SK-N-SH treated with all-trans-retinoic acid at 6 μM for 48 hours (cell line): ENCODE measurements around the gene BRCA2.

Experiments
- ATAC-seq: fragments of 200-7000 bp; cut with Tn5 transposase; 3 replicates; pipeline ENCODE4 v1.9.1; 2020; ENCODE audit warnings: mild to moderate bottlenecking, moderate library complexity
- ARNTL ChIP-seq: fragments of 450-650 bp; formaldehyde crosslinking; IDR thresholded peaks from 2 replicates; pipeline ENCODE4 v1.5.0; 2020; ENCODE audit warnings: low read depth, mild to moderate bottlenecking, moderate library complexity, borderline replicate concordance
- BACH2 ChIP-seq: fragments of 250-450 bp; sonication (Bioruptor Pico); IDR thresholded peaks from 2 replicates; pipeline ENCODE4 v1.9.0; 2021; ENCODE audit warnings: mild to moderate bottlenecking, borderline replicate concordance
- CREB5 ChIP-seq: fragments of 250-450 bp; sonication (Bioruptor Pico); IDR thresholded peaks from 2 replicates; pipeline ENCODE4 v1.5.1; 2020; ENCODE audit warnings: low read depth, mild to moderate bottlenecking, moderate library complexity
- CSDC2 ChIP-seq: fragments of 250-450 bp; sonication (Bioruptor Pico); IDR thresholded peaks from 2 replicates; pipeline ENCODE4 v1.5.0; 2020; ENCODE audit warnings: mild to moderate bottlenecking, moderate library complexity
- ESRRG ChIP-seq: fragments of 250-450 bp; sonication (Bioruptor Pico); IDR thresholded peaks from 2 replicates; pipeline ENCODE4 v1.6.1; 2021; ENCODE audit warnings: mild to moderate bottlenecking
- OSR1 ChIP-seq: fragments of 250-450 bp; sonication (Bioruptor Pico); IDR thresholded peaks from 2 replicates; pipeline ENCODE4 v1.8.0; 2022; ENCODE audit warnings: moderate library complexity, mild to moderate bottlenecking, inconsistent platforms
- PPARA ChIP-seq: fragments of 250-450 bp; sonication (Bioruptor Pico); IDR thresholded peaks from 2 replicates; pipeline ENCODE4 v1.5.0; 2020; ENCODE audit warnings: mild to moderate bottlenecking, borderline replicate concordance
- RARB ChIP-seq: fragments of 250-450 bp; sonication (Bioruptor Pico); IDR thresholded peaks from 2 replicates; pipeline ENCODE4 v1.8.0; 2021; ENCODE audit warnings: mild to moderate bottlenecking, moderate library complexity
- SNAI2 ChIP-seq: fragments of 250-450 bp; sonication (Bioruptor Pico); IDR thresholded peaks from 2 replicates; pipeline ENCODE4 v1.5.0; 2020; ENCODE audit warnings: mild to moderate bottlenecking, moderate library complexity
- TCF4 ChIP-seq: fragments of 250-450 bp; sonication (Bioruptor Pico); IDR thresholded peaks from 2 replicates; pipeline ENCODE4 v1.8.0; 2021; ENCODE audit warnings: mild to moderate bottlenecking, moderate library complexity, borderline replicate concordance
- TOX ChIP-seq: fragments of 250-450 bp; sonication (Bioruptor Pico); IDR thresholded peaks from 2 replicates; pipeline ENCODE4 v1.8.0; 2021; ENCODE audit warnings: mild to moderate bottlenecking, moderate library complexity, borderline replicate concordance
- ZC3H10 ChIP-seq: fragments of 250-450 bp; sonication (Bioruptor Pico); IDR thresholded peaks from 2 replicates; pipeline ENCODE4 v1.5.1; 2021; ENCODE audit warnings: mild to moderate bottlenecking, moderate library complexity
- ZFP3 ChIP-seq: fragments of 250-450 bp; sonication (Bioruptor Pico); IDR thresholded peaks from 2 replicates; pipeline ENCODE4 v1.5.0; 2020; ENCODE audit warnings: mild to moderate bottlenecking, moderate library complexity
- ZFP30 ChIP-seq: fragments of 450-650 bp; formaldehyde crosslinking; IDR thresholded peaks from 2 replicates; pipeline ENCODE4 v1.5.0; 2022; ENCODE audit warnings: mild to moderate bottlenecking, moderate library complexity
- ZNF565 ChIP-seq: fragments of 450-650 bp; formaldehyde crosslinking; conservative IDR thresholded peaks from 2 replicates; pipeline ENCODE4 v1.5.0; 2020; ENCODE audit warnings: low read depth, mild to moderate bottlenecking, moderate library complexity
- ZNF70 ChIP-seq: fragments of 450-650 bp; formaldehyde crosslinking; IDR thresholded peaks from 2 replicates; pipeline ENCODE4 v1.5.0; 2020; ENCODE audit warnings: mild to moderate bottlenecking, moderate library complexity
- ZNF8 ChIP-seq: fragments of 450-650 bp; formaldehyde crosslinking; IDR thresholded peaks from 2 replicates; pipeline ENCODE4 v1.5.0; 2020; ENCODE audit warnings: mild to moderate bottlenecking, moderate library complexity
- TF ChIP-seq, protein P1 (sequence below): fragments of 250-450 bp; sonication (Bioruptor Pico); IDR thresholded peaks from 2 replicates; pipeline ENCODE4 v1.5.0; 2020; ENCODE audit warnings: mild to moderate bottlenecking, moderate library complexity
- TF ChIP-seq, protein P2 (sequence below): fragments of 250-450 bp; sonication (Bioruptor Pico); IDR thresholded peaks from 2 replicates; pipeline ENCODE4 v1.5.1; 2021; ENCODE audit warnings: mild to moderate bottlenecking, moderate library complexity
- TF ChIP-seq, protein P3 (sequence below): fragments of 250-450 bp; sonication (Bioruptor Pico); IDR thresholded peaks from 2 replicates; pipeline ENCODE4 v1.8.0; 2021; ENCODE audit warnings: low read depth, mild to moderate bottlenecking, moderate library complexity, borderline replicate concordance

The BRCA2 gene

GRCh38 chr13:32362574-32362973 is 47.3 kb downstream of the BRCA2 start:
- no peak for TF ChIP-seq CREB5 (CRISPR knock-in tag)
- no peak for TF ChIP-seq ZFP3
- no peak for TF ChIP-seq PPARA (CRISPR knock-in tag)
- ATAC-seq = no peak

DNA sequence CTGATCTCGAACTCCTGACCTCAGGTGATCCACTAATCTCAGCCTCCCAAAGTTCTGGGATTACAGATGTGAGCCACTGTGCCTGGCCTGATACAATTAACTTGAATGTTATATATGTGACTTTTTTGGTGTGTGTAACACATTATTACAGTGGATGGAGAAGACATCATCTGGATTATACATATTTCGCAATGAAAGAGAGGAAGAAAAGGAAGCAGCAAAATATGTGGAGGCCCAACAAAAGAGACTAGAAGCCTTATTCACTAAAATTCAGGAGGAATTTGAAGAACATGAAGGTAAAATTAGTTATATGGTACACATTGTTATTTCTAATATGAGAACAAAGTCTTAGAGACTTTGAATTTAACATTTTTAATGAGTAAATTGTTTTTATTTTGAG is 55.5 kb downstream of the BRCA2 start:
- TF ChIP-seq OSR1 (CRISPR knock-in tag) = no peak
- no peak for TF ChIP-seq SNAI2
- no peak for TF ChIP-seq ZNF565 (CRISPR knock-in tag)
- no peak for TF ChIP-seq RARB (CRISPR knock-in tag)
- TF ChIP-seq ZNF8 (CRISPR knock-in tag) = no peak
- TF ChIP-seq ZFP3 = no peak
- no peak for TF ChIP-seq ARNTL (CRISPR knock-in tag)
- TF ChIP-seq, protein P1, sequence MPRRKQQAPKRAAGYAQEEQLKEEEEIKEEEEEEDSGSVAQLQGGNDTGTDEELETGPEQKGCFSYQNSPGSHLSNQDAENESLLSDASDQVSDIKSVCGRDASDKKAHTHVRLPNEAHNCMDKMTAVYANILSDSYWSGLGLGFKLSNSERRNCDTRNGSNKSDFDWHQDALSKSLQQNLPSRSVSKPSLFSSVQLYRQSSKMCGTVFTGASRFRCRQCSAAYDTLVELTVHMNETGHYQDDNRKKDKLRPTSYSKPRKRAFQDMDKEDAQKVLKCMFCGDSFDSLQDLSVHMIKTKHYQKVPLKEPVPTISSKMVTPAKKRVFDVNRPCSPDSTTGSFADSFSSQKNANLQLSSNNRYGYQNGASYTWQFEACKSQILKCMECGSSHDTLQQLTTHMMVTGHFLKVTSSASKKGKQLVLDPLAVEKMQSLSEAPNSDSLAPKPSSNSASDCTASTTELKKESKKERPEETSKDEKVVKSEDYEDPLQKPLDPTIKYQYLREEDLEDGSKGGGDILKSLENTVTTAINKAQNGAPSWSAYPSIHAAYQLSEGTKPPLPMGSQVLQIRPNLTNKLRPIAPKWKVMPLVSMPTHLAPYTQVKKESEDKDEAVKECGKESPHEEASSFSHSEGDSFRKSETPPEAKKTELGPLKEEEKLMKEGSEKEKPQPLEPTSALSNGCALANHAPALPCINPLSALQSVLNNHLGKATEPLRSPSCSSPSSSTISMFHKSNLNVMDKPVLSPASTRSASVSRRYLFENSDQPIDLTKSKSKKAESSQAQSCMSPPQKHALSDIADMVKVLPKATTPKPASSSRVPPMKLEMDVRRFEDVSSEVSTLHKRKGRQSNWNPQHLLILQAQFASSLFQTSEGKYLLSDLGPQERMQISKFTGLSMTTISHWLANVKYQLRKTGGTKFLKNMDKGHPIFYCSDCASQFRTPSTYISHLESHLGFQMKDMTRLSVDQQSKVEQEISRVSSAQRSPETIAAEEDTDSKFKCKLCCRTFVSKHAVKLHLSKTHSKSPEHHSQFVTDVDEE (CRISPR knock-in tag) = no peak
- TF ChIP-seq ESRRG (CRISPR knock-in tag) = no peak
- no peak for TF ChIP-seq TOX (CRISPR knock-in tag)
- TF ChIP-seq, protein P2, sequence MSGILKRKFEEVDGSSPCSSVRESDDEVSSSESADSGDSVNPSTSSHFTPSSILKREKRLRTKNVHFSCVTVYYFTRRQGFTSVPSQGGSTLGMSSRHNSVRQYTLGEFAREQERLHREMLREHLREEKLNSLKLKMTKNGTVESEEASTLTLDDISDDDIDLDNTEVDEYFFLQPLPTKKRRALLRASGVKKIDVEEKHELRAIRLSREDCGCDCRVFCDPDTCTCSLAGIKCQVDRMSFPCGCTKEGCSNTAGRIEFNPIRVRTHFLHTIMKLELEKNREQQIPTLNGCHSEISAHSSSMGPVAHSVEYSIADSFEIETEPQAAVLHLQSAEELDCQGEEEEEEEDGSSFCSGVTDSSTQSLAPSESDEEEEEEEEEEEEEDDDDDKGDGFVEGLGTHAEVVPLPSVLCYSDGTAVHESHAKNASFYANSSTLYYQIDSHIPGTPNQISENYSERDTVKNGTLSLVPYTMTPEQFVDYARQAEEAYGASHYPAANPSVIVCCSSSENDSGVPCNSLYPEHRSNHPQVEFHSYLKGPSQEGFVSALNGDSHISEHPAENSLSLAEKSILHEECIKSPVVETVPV = no peak
- no peak for ATAC-seq

GRCh38 chr13:32376642-32377415 is 61.5 kb downstream of the BRCA2 start:
- ATAC-seq = no peak
- TF ChIP-seq ZNF565 (CRISPR knock-in tag) (no peak), OSR1 (CRISPR knock-in tag) (no peak), ZNF8 (CRISPR knock-in tag) (no peak), ZFP30 (CRISPR knock-in tag) (no peak), ZC3H10 (no peak)

- ATAC-seq = no peak
- TF ChIP-seq ZNF70 (CRISPR knock-in tag) (no peak), TCF4 (CRISPR knock-in tag) (no peak), CSDC2 (CRISPR knock-in tag) (no peak), OSR1 (CRISPR knock-in tag) (no peak), ZC3H10 (no peak), BACH2 (CRISPR knock-in tag) (no peak), RARB (CRISPR knock-in tag) (no peak), ZFP3 (no peak), ZNF565 (CRISPR knock-in tag) (no peak), ARNTL (CRISPR knock-in tag) (no peak), ZFP30 (CRISPR knock-in tag) (no peak)
- TF ChIP-seq, protein P1 (CRISPR knock-in tag) = no peak
- TF ChIP-seq, protein P2 = no peak
- TF ChIP-seq, protein P3, sequence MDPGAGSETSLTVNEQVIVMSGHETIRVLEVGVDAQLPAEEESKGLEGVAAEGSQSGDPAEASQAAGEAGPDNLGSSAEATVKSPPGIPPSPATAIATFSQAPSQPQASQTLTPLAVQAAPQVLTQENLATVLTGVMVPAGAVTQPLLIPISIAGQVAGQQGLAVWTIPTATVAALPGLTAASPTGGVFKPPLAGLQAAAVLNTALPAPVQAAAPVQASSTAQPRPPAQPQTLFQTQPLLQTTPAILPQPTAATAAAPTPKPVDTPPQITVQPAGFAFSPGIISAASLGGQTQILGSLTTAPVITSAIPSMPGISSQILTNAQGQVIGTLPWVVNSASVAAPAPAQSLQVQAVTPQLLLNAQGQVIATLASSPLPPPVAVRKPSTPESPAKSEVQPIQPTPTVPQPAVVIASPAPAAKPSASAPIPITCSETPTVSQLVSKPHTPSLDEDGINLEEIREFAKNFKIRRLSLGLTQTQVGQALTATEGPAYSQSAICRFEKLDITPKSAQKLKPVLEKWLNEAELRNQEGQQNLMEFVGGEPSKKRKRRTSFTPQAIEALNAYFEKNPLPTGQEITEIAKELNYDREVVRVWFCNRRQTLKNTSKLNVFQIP (CRISPR knock-in tag) = no peak
These were observed 62.7 kb downstream of the BRCA2 start for GRCh38 chr13:32378012-32378411.
